Stomach (tissue), 4 donors: ENCODE results near the gene UTP14A.

ENCODE experiments used
- CTCF ChIP-seq, 7 experiments: fragments of 450-650 bp in 4 of 7; fragments of 200-600 bp in 3 of 7; sonication (generic) in 3 of 7; IDR thresholded peaks; one replicate each; pipeline ENCODE4 v1.5.1; 2016 to 2019; ENCODE audit warnings: antibody characterized with exemption in 7 of 7, control low read depth in 2 of 7, mild to moderate bottlenecking in 1 of 7
- POLR2AphosphoS5 ChIP-seq, 3 donors: sonication (generic); formaldehyde crosslinking; IDR thresholded peaks; one replicate each; pipeline ENCODE4 v1.6.1; 2016; ENCODE audit warnings: antibody characterized with exemption in 3 of 3

DNA sequence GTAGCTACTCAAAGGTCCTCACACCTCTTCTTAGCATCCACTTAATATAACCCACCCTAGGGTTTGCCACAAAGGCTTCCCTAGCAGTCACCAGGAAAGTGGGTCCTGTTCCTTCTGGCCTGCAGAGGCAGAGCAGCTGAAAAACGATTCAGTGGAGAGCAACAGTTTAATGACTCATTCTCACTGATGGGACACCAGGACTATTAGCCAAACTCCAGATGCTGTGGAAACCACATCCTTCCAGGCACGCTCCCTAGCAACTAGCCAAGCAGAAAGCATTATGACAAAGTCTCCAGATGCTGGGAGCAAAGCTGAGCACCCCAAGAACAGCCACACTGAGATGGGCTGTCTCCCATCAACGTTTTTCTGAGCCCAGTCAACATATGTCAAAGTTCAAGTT is 30.3 kb upstream of the UTP14A start:
- TF ChIP-seq CTCF (IDR thresholded peaks at IDR 0.05) (no peak), POLR2AphosphoS5 (IDR thresholded peaks at IDR 0.05) (no peak)
